Measurements from ENCODE around the gene SMARCAD1.
"Not testable (repeated sequence)": the region's sequence is repeated elsewhere in the genome, so short reads cannot be mapped to it uniquely, and the experiment has no call there.

The SMARCAD1 gene

GRCh38 chr4:94304365-94304971 is 96.8 kb downstream of the SMARCAD1 start:
- DNase-seq: no peak

GRCh38 chr4:94305466-94306225 is 98.0 kb downstream of the SMARCAD1 start:
- no peak for DNase-seq

GRCh38 chr4:94306713-94307112 is 99.0 kb downstream of the SMARCAD1 start:
- DNase-seq: no peak

- no peak for DNase-seq
Observed at GRCh38 chr4:94307231-94307871, 99.7 kb downstream of the SMARCAD1 start.

GRCh38 chr4:94319927-94320326 is 112.3 kb downstream of the SMARCAD1 start:
- DNase-seq: not testable (repeated sequence)

GRCh38 chr4:94325835-94326234 is 118.2 kb downstream of the SMARCAD1 start:
- DNase-seq: no peak

GRCh38 chr4:94329933-94330332 is 122.3 kb downstream of the SMARCAD1 start:
- DNase-seq: no peak

- DNase-seq: no peak
Observed at GRCh38 chr4:94332983-94333590, 125.4 kb downstream of the SMARCAD1 start.

GRCh38 chr4:94333866-94334265 is 126.2 kb downstream of the SMARCAD1 start:
- no peak for DNase-seq

GRCh38 chr4:94334476-94334875 is 126.8 kb downstream of the SMARCAD1 start:
- DNase-seq: no peak

- no peak for DNase-seq
Observed at GRCh38 chr4:94334962-94335361, 127.3 kb downstream of the SMARCAD1 start.

GRCh38 chr4:94336303-94336702 is 128.6 kb downstream of the SMARCAD1 start:
- no peak for DNase-seq

- not testable (repeated sequence) for DNase-seq
Observed at GRCh38 chr4:94336791-94337190, 129.1 kb downstream of the SMARCAD1 start.

- no peak for DNase-seq
Observed at GRCh38 chr4:94338681-94339351, 131.2 kb downstream of the SMARCAD1 start.

GRCh38 chr4:94339779-94340178 is 132.1 kb downstream of the SMARCAD1 start:
- DNase-seq: no peak

Measured in NCI-H146 (cell line).